Stimulated activated CD8-positive, alpha-beta memory T cell treated with anti-CD3 and anti-CD28 coated beads, Interleukin-12 subunit alpha, Interleukin-12 subunit beta, amount 100 ng/mL, for 1 hour (primary cell): Measurements from ENCODE around the gene ARMC10.
"Not testable (repeated sequence)": the region's sequence is repeated elsewhere in the genome, so short reads cannot be mapped to it uniquely, and the experiment has no call there.

ENCODE experiments used
- DNase-seq: peaks from one replicate; pipeline ENCODE4 v3.0.0-alpha.2; 2020; ENCODE audit warnings: low read depth

Gene ARMC10

DNA sequence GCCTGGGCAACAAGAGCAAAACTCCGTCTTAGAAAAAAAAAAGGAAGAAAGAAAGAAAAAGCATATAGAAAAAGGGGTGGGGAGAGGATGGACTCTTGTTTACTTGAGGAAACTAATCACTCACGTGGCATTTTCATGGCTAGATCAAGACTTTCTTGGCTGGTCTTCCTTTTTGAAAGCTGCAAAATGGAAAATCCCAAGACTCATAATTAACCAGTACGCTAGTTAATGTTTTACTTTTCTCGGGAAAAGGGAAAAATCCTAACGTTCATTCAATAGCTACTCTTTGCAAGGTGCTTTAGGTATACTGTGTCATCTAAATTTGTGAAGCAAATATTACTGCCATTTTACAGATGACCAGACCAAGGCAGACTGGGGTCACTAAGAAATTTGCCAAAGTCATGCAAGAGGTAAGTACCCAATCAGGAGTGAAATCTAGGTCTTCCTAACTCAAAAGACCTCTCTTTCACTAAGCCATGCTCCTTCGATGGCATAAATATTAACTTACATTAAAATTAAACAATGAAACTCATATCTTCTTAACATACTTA lies 49.6 kb downstream of the ARMC10 start:
- no peak for DNase-seq

DNA sequence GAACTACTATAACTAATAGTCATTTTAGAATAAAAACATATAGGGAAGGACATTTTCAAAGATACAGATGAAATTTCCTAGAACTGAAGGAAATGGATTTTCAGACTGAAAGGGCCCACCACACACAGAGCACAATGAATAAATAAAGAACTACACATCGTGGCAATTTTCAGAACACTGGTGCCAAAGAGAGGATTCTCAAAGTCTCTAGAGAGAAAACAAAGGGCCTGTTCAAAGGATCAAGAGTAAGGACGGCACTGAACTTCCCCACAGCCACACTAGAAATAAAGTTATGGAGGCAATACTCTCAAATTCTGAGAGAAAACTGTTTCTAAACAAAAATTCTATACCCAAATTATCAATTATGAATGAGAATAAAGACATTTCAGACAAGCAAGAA lies 52.1 kb downstream of the ARMC10 start:
- DNase-seq, result no peak

- DNase-seq, result no peak
Observed at GRCh38 chr7:103129702-103130549, 55.0 kb downstream of the ARMC10 start.

- no peak for DNase-seq
Observed at GRCh38 chr7:103130901-103131624, 56.1 kb downstream of the ARMC10 start.

DNA sequence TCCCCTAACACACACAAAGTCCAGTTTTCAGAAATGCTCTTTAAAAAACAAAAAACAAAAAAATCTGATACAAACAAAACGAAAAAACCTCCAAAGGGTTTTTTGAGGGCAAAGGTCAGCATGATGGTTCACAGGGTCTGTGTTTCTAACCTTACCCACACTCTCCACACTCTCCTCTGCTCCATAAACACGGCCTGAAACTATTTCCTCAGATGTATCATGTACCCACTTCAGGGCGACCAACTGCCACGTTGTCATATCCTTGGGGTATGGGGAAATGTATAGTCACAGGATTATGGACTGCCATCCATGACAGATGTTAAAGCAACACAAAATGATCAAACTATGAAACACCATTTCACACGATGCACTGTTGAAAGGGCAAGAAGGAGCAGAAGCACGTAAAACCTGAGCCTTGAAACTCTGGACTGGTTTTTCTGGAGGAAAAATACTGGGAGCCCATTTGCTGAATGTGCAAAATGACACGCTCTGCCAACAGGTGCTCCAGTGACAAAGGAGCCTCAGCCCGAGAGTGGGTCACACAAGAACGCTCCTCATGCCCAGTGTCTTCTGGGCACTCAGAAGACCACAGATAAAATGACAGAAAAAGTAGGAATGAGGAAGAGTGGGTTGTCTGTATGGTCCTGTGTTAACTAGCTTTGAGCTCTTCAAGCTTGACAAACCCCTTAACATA lies 58.2 kb downstream of the ARMC10 start:
- DNase-seq, result no peak

DNA sequence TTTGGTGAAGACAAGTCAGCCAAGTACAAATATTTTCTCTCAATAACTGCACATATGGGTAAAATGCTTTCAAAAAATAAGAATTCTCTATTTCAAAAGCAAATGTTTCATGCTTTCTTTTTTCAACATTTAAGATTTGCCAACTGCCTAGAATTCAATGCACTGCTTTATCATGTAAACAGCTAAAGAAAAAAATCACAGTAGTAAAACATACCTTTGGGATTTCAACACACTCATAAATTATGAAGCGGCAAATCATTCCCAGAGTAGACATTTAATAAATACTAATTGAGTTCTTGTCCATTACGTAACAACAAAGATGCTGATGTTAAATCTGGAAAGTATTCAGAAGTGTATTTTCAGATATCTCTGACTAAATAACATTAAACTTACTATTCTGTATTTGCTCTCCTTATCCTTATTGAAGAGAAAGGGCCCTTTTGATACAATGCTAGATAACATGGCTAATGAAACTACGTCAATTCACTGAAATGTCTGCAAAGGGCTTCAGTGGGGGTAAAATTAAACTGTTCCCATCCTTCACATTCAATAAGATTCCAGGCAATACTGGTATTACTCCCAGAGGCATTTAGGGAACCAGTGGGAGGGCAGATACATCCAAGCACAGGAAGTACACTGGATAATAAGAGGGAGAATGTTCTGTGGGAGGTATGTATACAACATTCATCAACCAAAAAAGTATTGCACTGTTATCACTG lies 60.1 kb downstream of the ARMC10 start:
- DNase-seq, result no peak

- no peak for DNase-seq
Observed at GRCh38 chr7:103140061-103140460, 65.1 kb downstream of the ARMC10 start.

DNA sequence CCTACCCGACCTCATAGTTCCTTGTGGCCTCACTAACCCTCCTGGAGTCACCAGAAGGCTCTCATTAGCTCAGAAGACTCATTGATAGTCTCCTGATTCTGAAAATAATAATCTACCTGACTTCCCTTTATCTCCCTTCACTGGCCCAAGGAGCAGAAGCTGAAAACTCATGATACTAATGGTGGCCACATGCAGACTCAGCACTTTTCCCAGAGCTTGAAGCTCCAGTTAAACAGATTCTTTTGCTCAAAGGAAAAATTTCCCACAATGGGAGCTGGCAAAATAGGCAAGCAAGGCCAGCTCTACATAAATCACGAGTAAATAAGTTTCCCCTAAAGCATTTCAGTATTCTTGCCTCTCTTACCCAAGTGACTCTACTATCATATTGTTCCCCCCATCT lies 65.7 kb downstream of the ARMC10 start:
- DNase-seq, result no peak

GRCh38 chr7:103141753-103142404 lies 66.9 kb downstream of the ARMC10 start:
- no peak for DNase-seq

GRCh38 chr7:103142494-103142893 lies 67.6 kb downstream of the ARMC10 start:
- no peak for DNase-seq

- no peak for DNase-seq
Observed at GRCh38 chr7:103143868-103144267, 68.9 kb downstream of the ARMC10 start.

DNA sequence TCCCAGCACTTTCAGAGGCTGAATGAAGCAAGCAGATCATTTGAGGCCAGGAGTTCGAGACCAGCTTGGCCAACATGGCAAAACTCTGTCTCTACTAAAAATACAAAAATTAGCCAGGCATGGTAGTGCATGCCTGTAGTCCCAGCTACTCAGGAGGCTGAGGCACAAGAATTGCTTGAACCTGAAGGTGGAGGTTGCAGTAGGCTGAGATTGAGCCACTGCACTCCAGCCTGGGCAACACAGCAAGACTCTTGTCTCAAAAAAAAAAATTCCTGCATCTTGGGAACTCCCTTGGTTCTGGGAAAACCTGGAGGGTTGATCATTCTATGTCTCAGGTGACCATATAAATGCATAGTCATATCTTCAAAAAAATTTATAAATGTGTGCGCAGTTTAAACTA lies 69.8 kb downstream of the ARMC10 start:
- not testable (repeated sequence) for DNase-seq

DNA sequence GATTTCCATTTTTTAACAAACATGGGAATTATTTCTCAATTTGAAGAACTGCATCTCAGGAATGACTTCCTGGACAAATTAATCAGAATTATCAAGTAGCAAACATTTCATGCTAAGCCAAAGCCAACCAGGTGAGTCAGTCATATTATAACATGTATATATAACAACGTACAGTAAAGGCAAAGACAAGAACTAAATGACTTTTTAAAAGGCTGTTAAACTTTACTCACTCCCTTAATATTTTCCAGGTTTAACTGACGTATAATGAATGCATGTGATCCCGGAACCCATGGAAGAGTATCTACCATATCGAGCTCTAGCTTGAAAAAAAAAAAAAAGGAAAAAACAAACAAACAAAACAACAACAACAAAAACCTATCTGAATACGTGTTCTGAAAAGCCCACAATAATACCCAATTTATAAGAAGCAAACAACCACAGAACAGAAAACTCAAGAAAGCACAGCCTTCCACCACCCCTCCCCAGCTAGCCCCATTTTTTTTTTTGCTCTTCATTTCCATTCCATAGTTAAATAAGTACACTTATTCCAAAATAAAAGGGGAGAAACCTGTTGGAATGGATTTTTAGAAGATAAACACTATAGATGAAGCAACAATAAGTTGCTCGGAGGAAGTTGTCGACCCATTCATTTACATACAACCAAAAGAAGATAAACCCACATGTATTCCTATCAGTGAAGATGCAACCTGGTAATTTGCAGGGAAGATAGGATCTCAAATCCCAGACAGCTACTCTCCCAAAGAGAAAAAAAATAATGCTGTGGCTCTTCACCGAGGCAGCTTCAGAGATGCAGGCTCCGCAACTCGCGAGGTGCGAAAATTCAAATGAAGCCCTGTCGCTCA lies 73.4 kb downstream of the ARMC10 start:
- no peak for DNase-seq
